Measurements from ENCODE around the gene HM13. TPM values are rescaled to one million over a fixed set of nuclear protein-coding genes. Genes with fewer than 3 reads are reported as not detected.
A peak's percentile ranks its signal among the peaks of the same experiment; 100 is the strongest.

HM13 gene
- total and polyA plus RNA-seq, 8 donors = 10.7 to 181 (median 91.8) TPM

DNA sequence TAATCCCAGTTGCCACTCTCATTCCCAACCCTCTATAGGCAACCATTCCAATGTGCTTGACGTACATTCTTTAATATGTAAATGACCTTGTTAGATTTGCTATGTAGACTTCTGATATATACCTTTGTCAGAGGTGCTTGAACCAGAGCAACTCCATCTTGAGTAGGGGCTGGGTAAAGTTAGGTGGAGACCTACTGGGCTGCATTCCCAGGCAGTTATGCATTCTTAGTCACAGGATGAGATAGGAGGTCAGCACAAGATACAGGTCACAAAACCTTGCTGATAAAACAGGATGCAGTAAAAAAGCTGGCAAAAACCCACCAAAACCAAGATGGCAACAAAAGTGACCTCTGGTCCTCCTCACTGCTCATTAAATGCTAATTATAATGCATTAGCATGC is 8.3 kb upstream of the HM13 start:
- H3K27me3 ChIP-seq = peaks cover 0 to 9% (median 4%) of the 10 kb centered on the region in 3 donors
- no peak for DNase-seq
- H3K36me3 ChIP-seq = no peaks in the 10 kb centered on the region
- intact Hi-C loops (cut with DNase I; ENCODE audit: low total_unique reads) = no loop called here
- no peak overlapping the region for H3K27ac ChIP-seq
- peaks cover 0 to 10% (median 4%) of the 10 kb centered on the region in 4 donors for H3K9me3 ChIP-seq
- peaks cover 0 to 8% (median 3%) of the 10 kb centered on the region in 4 donors for H3K4me1 ChIP-seq
- no peak overlapping the region for H3K4me3 ChIP-seq
- TF ChIP-seq EP300 (IDR thresholded peaks at IDR 0.05) (no peak), POLR2A (IDR thresholded peaks at IDR 0.05) (no peak), POLR2AphosphoS5 (IDR thresholded peaks at IDR 0.05) (no peak)
- TF ChIP-seq, protein P1, sequence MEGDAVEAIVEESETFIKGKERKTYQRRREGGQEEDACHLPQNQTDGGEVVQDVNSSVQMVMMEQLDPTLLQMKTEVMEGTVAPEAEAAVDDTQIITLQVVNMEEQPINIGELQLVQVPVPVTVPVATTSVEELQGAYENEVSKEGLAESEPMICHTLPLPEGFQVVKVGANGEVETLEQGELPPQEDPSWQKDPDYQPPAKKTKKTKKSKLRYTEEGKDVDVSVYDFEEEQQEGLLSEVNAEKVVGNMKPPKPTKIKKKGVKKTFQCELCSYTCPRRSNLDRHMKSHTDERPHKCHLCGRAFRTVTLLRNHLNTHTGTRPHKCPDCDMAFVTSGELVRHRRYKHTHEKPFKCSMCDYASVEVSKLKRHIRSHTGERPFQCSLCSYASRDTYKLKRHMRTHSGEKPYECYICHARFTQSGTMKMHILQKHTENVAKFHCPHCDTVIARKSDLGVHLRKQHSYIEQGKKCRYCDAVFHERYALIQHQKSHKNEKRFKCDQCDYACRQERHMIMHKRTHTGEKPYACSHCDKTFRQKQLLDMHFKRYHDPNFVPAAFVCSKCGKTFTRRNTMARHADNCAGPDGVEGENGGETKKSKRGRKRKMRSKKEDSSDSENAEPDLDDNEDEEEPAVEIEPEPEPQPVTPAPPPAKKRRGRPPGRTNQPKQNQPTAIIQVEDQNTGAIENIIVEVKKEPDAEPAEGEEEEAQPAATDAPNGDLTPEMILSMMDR (IDR thresholded peaks at IDR 0.05) = no peak
- WGBS, 5 donors = 70 to 90% (median 78%) methylated on average over 1 of the region's 1 CpG

DNA sequence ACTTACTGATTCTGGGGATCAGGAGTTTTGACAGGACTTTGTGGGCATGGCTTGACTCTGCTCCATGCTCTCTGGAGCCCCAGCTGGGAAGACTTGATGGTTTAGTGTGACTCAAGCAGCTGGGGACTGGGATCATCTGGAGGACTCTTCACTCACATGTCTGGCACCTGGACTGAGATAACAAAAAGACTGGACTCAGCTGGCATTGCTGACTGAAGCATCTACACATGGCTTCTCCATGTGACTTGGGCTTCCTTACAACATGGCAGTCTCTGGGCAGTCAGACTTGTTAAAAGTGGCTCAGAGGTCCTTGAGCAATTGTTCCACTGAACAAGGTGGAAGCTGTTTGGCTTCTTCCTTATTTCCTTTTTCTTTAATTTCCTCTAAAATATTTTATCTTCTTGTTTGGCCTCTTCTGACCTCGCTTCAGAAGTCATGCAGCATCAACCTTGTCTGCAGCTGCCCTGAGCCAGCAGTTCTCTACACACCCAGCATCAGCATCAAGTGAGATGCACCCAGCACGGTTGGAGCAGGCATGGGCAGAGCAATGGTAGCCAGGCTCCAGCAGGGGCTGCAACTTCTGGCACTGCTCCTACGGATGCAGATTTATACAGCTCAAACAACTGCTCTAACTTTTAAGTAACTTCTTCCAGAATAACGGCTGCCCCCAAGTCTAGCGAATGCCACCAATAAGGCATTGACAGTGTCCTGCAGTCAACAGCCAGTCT is 5.6 kb upstream of the HM13 start:
- intact Hi-C loops (cut with DNase I; ENCODE audit: low total_unique reads) = no loop called here
- 76 to 88% (median 81%) methylated on average over 3 to 5 of the region's 5 CpGs for WGBS, 5 donors
- TF ChIP-seq, protein P1 (IDR thresholded peaks at IDR 0.05) = no peak
- no peak for TF ChIP-seq POLR2AphosphoS5 (IDR thresholded peaks at IDR 0.05)
- TF ChIP-seq EP300 (IDR thresholded peaks at IDR 0.05) = no peak
- no peak for TF ChIP-seq POLR2A (IDR thresholded peaks at IDR 0.05)

DNA sequence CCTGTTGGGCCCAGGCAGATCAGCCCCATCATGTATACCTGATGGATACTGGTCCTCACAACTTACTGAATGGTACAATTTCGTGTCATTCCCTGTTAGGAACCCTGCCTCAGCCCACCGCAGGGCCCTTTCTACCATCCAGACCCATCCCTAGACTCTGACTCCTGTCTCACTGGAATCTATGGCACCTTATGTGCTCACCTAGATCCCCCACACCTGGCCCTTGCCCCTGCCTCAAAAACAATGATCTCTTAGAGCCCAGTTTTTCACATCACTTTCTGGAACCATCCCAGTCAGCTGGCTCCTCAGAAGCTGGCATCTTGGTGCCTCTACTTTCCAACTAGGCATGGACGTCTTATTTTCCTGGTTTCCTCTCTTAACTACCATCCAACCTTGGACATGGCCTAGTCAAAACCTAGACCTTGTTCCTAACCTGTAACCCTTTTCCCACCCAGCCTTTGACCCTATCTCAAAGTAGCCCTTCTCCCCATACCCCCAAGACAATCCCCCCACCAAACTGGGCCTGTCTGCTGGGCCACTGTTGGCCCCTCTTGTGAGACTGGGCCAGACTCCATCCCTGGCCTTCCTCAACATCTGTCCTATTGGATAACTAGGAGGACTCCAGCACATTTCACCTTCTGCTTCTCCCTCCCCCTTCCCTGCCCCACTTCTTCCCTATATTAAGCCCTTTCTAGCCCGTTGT is 981 bp downstream of the HM13 start:
- Histone ChIP-seq H3K27me3 (no peaks in the 10 kb centered on the region), H3K27ac (peak overlapping the region; percentile 88 to 93 (median 90)), H3K9me3 (no peaks in the 10 kb centered on the region), H3K4me1 (peaks cover 31 to 59% (median 50%) of the 10 kb centered on the region in 4 donors), H3K36me3 (peaks cover 0 to 27% (median 20%) of the 10 kb centered on the region in 4 donors), H3K4me3 (peak overlapping the region; percentile 86 to 97 (median 92))
- 2 to 15% (median 7%) methylated on average over 4 of the region's 4 CpGs for WGBS, 5 donors
- intact Hi-C loops (cut with DNase I; ENCODE audit: low total_unique reads) = no loop called here
- no peak for DNase-seq
- TF ChIP-seq POLR2AphosphoS5 (IDR thresholded peaks at IDR 0.05) (no peak), EP300 (IDR thresholded peaks at IDR 0.05) (no peak)

More for the DNA sequence above, 5.6 kb upstream of the HM13 start:
- Histone ChIP-seq H3K4me1 (peaks cover 0 to 1% (median under 1%) of the 10 kb centered on the region in 4 donors), H3K4me3 (no peak overlapping the region), H3K27ac (no peak overlapping the region), H3K36me3 (no peaks in the 10 kb centered on the region), H3K27me3 (peaks cover 0 to 9% (median 4%) of the 10 kb centered on the region in 3 donors), H3K9me3 (peaks cover 0 to 10% (median 4%) of the 10 kb centered on the region in 4 donors)
- DNase-seq = no peak

GRCh38 chr20:31515775-31516107 is 1.5 kb downstream of the HM13 start:
- Histone ChIP-seq H3K27me3 (no peaks in the 10 kb centered on the region), H3K36me3 (peaks cover 0 to 31% (median 25%) of the 10 kb centered on the region in 4 donors), H3K4me1 (peaks cover 36 to 64% (median 55%) of the 10 kb centered on the region in 4 donors), H3K27ac (peak overlapping the region in 4 of 5 donors; percentile 88 to 92 (median 89)), H3K9me3 (no peaks in the 10 kb centered on the region), H3K4me3 (peak overlapping the region; percentile 86 to 97 (median 92))
- TF ChIP-seq, protein P1 (IDR thresholded peaks at IDR 0.05) = no peak
- 37 to 75% (median 53%) methylated on average over 3 of the region's 3 CpGs for WGBS, 5 donors
- intact Hi-C loops (cut with DNase I; ENCODE audit: low total_unique reads) = no loop called here
- no peak for DNase-seq

Data from stomach (tissue), 9 donors.